ENCODE data around the gene PDCD7. TPM values are rescaled to one million over a fixed set of nuclear protein-coding genes. Genes with fewer than 3 reads are reported as not detected.
"Not testable (repeated sequence)": the region's sequence is repeated elsewhere in the genome, so short reads cannot be mapped to it uniquely, and the experiment has no call there.

PDCD7 gene
- total RNA-seq, 4 donors from 2014 or later: 12.4 to 22.1 (median 16.3) TPM

DNA sequence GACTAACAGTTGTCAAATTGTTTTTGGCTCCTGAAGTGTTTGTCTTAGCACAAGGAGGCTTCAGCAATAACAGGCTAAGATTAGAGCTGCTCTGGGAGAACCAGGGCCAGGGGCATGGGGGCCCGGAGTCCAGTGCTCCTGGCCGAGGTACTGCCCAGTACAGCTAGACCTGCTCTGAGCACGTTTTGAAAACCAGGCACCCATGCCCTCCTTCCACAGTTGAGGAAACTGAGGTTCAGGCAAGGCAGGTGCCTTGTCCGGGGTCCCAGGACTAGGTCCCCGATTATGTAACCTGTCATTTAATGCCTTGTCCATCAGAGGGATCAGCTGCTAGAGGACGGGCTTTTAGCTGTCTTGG lies 37.9 kb downstream of the PDCD7 start:
- Histone ChIP-seq H3K4me3 (no peak overlapping the region), H3K36me3 (no peaks in the 10 kb centered on the region), H3K4me1 (peaks cover 2 to 16% (median 12%) of the 10 kb centered on the region in 4 donors), H3K27ac (peak overlapping the region in 3 of 4 donors; percentile 62 to 78 (median 63)), H3K27me3 (no peaks in the 10 kb centered on the region), H3K9me3 (no peaks in the 10 kb centered on the region)
- intact Hi-C loops (cut with DNase I; ENCODE audit: low total_unique reads): no loop called here
- DNase-seq: no peak
- no peak for TF ChIP-seq EP300 (IDR thresholded peaks at IDR 0.05; ENCODE audit: low read depth)
- no peak for TF ChIP-seq POLR2AphosphoS5 (IDR thresholded peaks at IDR 0.05)
- TF ChIP-seq POLR2A (IDR thresholded peaks at IDR 0.05): no peak
- TF ChIP-seq, protein P1, sequence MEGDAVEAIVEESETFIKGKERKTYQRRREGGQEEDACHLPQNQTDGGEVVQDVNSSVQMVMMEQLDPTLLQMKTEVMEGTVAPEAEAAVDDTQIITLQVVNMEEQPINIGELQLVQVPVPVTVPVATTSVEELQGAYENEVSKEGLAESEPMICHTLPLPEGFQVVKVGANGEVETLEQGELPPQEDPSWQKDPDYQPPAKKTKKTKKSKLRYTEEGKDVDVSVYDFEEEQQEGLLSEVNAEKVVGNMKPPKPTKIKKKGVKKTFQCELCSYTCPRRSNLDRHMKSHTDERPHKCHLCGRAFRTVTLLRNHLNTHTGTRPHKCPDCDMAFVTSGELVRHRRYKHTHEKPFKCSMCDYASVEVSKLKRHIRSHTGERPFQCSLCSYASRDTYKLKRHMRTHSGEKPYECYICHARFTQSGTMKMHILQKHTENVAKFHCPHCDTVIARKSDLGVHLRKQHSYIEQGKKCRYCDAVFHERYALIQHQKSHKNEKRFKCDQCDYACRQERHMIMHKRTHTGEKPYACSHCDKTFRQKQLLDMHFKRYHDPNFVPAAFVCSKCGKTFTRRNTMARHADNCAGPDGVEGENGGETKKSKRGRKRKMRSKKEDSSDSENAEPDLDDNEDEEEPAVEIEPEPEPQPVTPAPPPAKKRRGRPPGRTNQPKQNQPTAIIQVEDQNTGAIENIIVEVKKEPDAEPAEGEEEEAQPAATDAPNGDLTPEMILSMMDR (IDR thresholded peaks at IDR 0.05): no peak
- 90% methylated on average over 6 of the region's 6 CpGs; no CpG with 5 or more reads in 1 of the 2 donors for WGBS, 2 donors (ENCODE audit: low coverage in 1 of 2)
- in situ Hi-C loops (cut with MboI; ENCODE audit: low pct_ligation_motif_present in 1 of 4, low pct_unique_long_range_greater_than_20kb in 1 of 4, low sequenced_read_pairs in 3 of 4): loop anchor here in 2 of 4 donors (10.0 kb wide), 1 partner anchor 61 kb away; no protein-coding TSS in a partner anchor

DNA sequence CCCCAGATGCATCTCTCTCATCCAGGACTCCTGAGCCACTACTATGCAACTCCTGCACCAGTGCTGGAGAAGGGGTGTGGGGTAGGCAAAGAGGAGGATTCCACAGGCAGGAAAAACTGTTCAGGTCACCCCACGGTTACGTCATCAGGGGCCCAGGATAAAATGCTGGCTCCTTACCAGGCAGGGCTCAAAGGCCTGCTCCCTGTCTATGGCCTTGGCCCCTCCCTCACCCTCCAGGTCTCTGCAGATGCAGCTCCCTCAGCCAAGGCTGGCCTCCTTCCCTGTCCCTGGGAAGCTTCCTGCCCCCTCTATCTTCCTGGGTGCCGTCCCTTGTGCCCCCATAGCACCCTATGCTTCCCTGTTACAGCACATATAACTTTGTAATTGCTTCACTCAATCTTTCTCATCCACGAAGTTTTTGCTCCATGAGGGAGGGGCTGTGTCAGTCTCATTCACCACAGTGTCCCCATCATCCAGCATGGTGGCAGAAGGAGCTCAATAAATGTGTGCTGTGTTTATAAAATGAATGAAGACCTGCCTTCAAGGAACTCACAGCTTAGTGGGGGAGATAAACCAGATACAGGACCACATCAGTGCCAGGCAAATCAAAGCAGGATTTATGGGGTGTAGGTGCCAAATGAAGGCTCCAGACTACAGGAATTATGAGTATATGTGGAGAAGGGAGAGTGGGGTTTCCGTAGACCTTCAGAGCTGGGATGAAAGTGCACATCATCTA lies 38.4 kb downstream of the PDCD7 start:
- peaks cover 0 to 12% (median 11%) of the 10 kb centered on the region in 4 donors for H3K4me1 ChIP-seq
- H3K9me3 ChIP-seq: no peaks in the 10 kb centered on the region
- intact Hi-C loops (cut with DNase I; ENCODE audit: low total_unique reads) (no loop called here), in situ Hi-C loops (cut with MboI; ENCODE audit: low pct_ligation_motif_present in 1 of 4, low pct_unique_long_range_greater_than_20kb in 1 of 4, low sequenced_read_pairs in 3 of 4) (loop anchor here in 2 of 4 donors (10.0 kb wide), 1 partner anchor 60 kb away; no protein-coding TSS in a partner anchor)
- 53 to 67% methylated on average over 3 to 5 of the region's 5 CpGs for WGBS, 2 donors (ENCODE audit: low coverage in 1 of 2)
- DNase-seq: peak; percentile 47
- H3K27ac ChIP-seq: peak overlapping the region; percentile 10 to 78 (median 62)
- H3K27me3 ChIP-seq: no peaks in the 10 kb centered on the region
- H3K4me3 ChIP-seq: no peak overlapping the region
- peak; percentile 13 to 77 (median 71) for TF ChIP-seq POLR2AphosphoS5 (IDR thresholded peaks at IDR 0.05)
- no peak for TF ChIP-seq POLR2A (IDR thresholded peaks at IDR 0.05)
- no peak for TF ChIP-seq EP300 (IDR thresholded peaks at IDR 0.05; ENCODE audit: low read depth)
- TF ChIP-seq, protein P1 (IDR thresholded peaks at IDR 0.05): no peak
- no peaks in the 10 kb centered on the region for H3K36me3 ChIP-seq

DNA sequence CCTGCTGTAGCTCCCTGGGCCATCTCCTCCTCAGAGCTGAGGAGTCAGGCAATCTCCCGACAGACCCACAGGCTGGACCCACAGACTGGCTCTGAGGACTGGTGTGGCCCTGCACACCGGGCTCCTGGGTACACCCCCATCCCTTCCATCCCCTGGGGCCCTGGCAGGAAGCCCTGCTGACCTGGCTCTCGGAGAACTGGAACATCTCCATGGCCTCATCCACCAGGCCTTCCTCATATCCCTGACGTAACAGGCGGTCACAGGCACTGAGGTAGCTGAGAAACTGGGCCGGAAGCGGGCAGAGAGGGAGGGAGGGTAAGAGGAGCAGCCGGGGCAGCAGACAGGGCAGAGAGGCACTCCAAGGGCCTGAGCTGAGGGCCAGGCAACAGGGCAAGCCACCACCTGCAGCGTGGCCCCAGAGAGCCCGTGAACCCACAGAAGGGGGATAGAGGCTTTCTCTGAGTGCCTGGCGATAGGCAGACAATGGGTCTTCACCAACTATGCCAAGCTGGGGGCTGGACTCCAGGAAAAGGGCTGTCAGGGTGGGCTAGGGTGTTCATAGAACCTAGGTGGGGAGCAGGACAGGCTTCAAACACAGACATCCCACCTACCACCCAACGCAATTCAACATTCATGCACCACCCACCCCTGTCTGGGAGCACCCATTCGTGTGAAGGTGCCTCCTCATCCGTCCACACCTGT lies 39.2 kb downstream of the PDCD7 start:
- H3K4me1 ChIP-seq: peaks cover 2 to 16% (median 14%) of the 10 kb centered on the region in 4 donors
- intact Hi-C loops (cut with DNase I; ENCODE audit: low total_unique reads) (no loop called here), in situ Hi-C loops (cut with MboI; ENCODE audit: low pct_ligation_motif_present in 1 of 4, low pct_unique_long_range_greater_than_20kb in 1 of 4, low sequenced_read_pairs in 3 of 4) (loop anchor here in 2 of 4 donors (10.0 kb wide), 1 partner anchor 60 kb away; no protein-coding TSS in a partner anchor)
- H3K27ac ChIP-seq: peak overlapping the region; percentile 10 to 78 (median 62)
- H3K4me3 ChIP-seq: no peak overlapping the region
- H3K36me3 ChIP-seq: no peaks in the 10 kb centered on the region
- no peaks in the 10 kb centered on the region for H3K9me3 ChIP-seq
- 89 to 90% methylated on average over 2 to 14 of the region's 14 CpGs for WGBS, 2 donors (ENCODE audit: low coverage in 1 of 2)
- no peaks in the 10 kb centered on the region for H3K27me3 ChIP-seq
- TF ChIP-seq EP300 (IDR thresholded peaks at IDR 0.05; ENCODE audit: low read depth) (peak; percentile 37), POLR2AphosphoS5 (IDR thresholded peaks at IDR 0.05) (peak in 1 of 3 donors; percentile 36), POLR2A (IDR thresholded peaks at IDR 0.05) (no peak)
- TF ChIP-seq, protein P1 (IDR thresholded peaks at IDR 0.05): no peak
- peak; percentile 33 for DNase-seq

DNA sequence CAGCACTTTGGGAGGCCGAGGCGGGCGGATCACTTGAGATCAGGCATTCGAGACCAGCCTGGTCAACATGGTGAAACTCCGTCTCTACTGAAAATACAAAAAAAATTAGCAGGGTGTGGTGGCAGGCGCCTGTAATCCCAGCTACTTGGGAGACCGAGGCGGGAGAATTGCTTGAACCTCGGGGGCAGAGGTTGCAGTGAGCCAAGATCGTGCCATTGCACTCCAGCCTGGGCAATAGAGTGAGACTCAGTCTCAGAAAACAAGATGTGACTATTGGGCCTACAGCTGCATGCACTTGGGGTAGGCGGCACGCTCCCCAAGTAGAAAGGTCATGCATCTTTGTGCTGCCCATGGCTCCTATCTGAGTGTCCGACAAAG lies 39.8 kb downstream of the PDCD7 start:
- H3K36me3 ChIP-seq; intact Hi-C loops (cut with DNase I; ENCODE audit: low total_unique reads); H3K9me3 ChIP-seq; DNase-seq; H3K4me3 ChIP-seq; H3K27me3 ChIP-seq: not testable (repeated sequence)
- Histone ChIP-seq H3K27ac (peak overlapping the region in 3 of 4 donors; percentile 62 to 78 (median 63)), H3K4me1 (peaks cover 9 to 23% (median 21%) of the 10 kb centered on the region in 4 donors)
- in situ Hi-C loops (cut with MboI; ENCODE audit: low pct_ligation_motif_present in 1 of 4, low pct_unique_long_range_greater_than_20kb in 1 of 4, low sequenced_read_pairs in 3 of 4): loop anchor here in 2 of 4 donors (10.0 kb wide), 1 partner anchor 59 kb away; no protein-coding TSS in a partner anchor
- 93% methylated on average over 3 to 13 of the region's 13 CpGs for WGBS, 2 donors (ENCODE audit: low coverage in 1 of 2)

Data from transverse colon (tissue), 4 donors.